Measurements from ENCODE around the gene PHPT1. TPM values are rescaled to one million over a fixed set of nuclear protein-coding genes. Genes with fewer than 3 reads are reported as not detected.
A peak's percentile ranks its signal among the peaks of the same experiment; 100 is the strongest.

PHPT1 gene
- total and polyA plus RNA-seq, 2 experiments from 2014 or later, result 101 to 390 TPM

DNA sequence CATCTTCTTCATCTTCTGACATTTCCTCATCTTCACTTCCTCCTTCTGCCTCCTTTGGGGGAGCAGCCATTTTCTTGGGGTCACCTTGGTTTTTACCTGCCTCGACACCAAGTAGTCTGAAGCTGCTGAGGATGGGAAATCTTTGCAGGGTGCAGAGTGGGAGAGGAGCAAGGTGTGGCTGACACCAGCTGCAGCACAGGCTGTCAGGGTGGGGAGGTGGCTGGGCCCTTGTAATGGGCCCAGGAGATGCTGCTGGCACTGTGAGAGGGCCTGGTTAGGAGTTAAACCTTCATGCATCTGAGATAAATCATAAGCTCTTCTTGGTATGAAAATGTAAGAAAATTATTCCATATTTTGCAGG lies 33.8 kb upstream of the PHPT1 start:
- Histone ChIP-seq H3K4me3 (no peak overlapping the region), H3K4me2 (no peak overlapping the region), H3K36me3 (replicated peaks; ENCODE audit: insufficient read depth, low read depth) (no peaks in the 10 kb centered on the region), H3K27me3 (no peaks in the 10 kb centered on the region), H4K20me1 (ENCODE audit: insufficient read depth, poor library complexity, severe bottlenecking) (peaks cover 21% of the 10 kb centered on the region), H3K79me2 (peaks cover 95% of the 10 kb centered on the region), H3K4me1 (ENCODE audit: insufficient read depth) (peaks cover 11% of the 10 kb centered on the region), H3K27ac (no peak overlapping the region), H2AFZ (no peak overlapping the region), H3K9me2 (replicated peaks; ENCODE audit: insufficient read depth) (no peaks in the 10 kb centered on the region), H3K9me3 (ENCODE audit: low read depth) (no peaks in the 10 kb centered on the region)
- 0% methylated on average over 1 of the region's 1 CpG for WGBS (ENCODE audit: low lambda C conversion rate, missing lambda C conversion rate)
- no peak for TF ChIP-seq EZH2 (IDR thresholded peaks at IDR 0.05; ENCODE audit: borderline replicate concordance)
- no peak for TF ChIP-seq EZH2phosphoT487 (IDR thresholded peaks at IDR 0.05; ENCODE audit: low read depth, severe bottlenecking, unreplicated experiment)
- TF ChIP-seq, protein P1, sequence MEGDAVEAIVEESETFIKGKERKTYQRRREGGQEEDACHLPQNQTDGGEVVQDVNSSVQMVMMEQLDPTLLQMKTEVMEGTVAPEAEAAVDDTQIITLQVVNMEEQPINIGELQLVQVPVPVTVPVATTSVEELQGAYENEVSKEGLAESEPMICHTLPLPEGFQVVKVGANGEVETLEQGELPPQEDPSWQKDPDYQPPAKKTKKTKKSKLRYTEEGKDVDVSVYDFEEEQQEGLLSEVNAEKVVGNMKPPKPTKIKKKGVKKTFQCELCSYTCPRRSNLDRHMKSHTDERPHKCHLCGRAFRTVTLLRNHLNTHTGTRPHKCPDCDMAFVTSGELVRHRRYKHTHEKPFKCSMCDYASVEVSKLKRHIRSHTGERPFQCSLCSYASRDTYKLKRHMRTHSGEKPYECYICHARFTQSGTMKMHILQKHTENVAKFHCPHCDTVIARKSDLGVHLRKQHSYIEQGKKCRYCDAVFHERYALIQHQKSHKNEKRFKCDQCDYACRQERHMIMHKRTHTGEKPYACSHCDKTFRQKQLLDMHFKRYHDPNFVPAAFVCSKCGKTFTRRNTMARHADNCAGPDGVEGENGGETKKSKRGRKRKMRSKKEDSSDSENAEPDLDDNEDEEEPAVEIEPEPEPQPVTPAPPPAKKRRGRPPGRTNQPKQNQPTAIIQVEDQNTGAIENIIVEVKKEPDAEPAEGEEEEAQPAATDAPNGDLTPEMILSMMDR (IDR thresholded peaks at IDR 0.05; ENCODE audit: poor library complexity), result no peak
- no peak for DNase-seq (ENCODE audit: low spot score)

DNA sequence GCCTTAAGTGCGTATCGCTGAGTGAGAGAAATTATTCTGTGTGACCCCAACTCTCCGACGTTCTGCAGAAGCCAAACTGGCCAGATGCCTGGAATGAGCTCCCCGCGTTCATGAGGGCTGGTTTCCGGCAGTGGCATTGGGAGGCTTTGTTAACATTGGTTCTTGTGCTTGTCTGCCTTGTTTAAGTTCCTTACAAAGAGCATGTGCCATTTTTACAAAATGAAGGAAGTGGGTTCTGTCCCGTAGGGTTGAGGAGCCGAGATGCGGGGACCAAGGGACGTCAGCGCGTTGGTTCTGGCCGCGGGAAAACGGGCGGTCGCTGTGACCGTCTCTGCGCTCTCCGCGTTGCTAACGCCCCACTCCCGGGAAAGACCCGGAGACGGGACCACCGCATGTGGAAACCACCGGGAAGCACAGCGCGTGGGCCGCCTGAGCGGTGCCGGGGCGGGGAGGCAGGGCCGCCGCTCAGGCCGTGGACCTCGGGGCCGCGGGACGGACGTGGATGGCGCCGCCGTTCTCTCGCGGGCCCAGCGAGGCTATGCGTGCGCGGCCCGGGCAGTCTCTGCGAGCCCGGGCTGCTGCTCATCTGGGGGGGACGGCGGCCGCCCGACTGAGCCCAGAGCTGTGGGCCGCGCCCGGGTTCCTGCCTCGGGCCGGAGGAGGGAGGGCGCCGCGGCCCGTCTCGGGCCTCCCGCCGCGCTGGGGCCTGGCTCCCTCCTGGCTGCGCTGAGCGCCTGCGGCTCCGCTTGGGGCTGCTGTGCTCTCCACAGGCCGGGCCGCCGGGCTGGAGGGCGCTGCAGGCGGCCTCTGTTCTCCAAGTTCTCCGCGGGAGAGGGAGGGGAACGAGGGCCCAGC lies 28.0 kb upstream of the PHPT1 start:
- H3K4me3 ChIP-seq, result no peak overlapping the region
- no peak overlapping the region for H2AFZ ChIP-seq
- H3K4me2 ChIP-seq, result peak overlapping the region; percentile 70
- H3K27ac ChIP-seq, result peak overlapping the region; percentile 45
- no peaks in the 10 kb centered on the region for H3K9me2 ChIP-seq (replicated peaks; ENCODE audit: insufficient read depth)
- no peak for DNase-seq (ENCODE audit: low spot score)
- H3K4me1 ChIP-seq (ENCODE audit: insufficient read depth), result peaks cover 9% of the 10 kb centered on the region
- 40% methylated on average over 61 of the region's 83 CpGs for WGBS (ENCODE audit: low lambda C conversion rate, missing lambda C conversion rate)
- H4K20me1 ChIP-seq (ENCODE audit: insufficient read depth, poor library complexity, severe bottlenecking), result peaks cover 22% of the 10 kb centered on the region
- peaks cover 64% of the 10 kb centered on the region for H3K79me2 ChIP-seq
- H3K9me3 ChIP-seq (ENCODE audit: low read depth), result no peaks in the 10 kb centered on the region
- no peak for TF ChIP-seq EZH2 (IDR thresholded peaks at IDR 0.05; ENCODE audit: borderline replicate concordance)
- TF ChIP-seq, protein P1 (IDR thresholded peaks at IDR 0.05; ENCODE audit: poor library complexity), result no peak
- TF ChIP-seq EZH2phosphoT487 (IDR thresholded peaks at IDR 0.05; ENCODE audit: low read depth, severe bottlenecking, unreplicated experiment), result no peak
- no peaks in the 10 kb centered on the region for H3K27me3 ChIP-seq
- H3K36me3 ChIP-seq (replicated peaks; ENCODE audit: insufficient read depth, low read depth), result no peaks in the 10 kb centered on the region

DNA sequence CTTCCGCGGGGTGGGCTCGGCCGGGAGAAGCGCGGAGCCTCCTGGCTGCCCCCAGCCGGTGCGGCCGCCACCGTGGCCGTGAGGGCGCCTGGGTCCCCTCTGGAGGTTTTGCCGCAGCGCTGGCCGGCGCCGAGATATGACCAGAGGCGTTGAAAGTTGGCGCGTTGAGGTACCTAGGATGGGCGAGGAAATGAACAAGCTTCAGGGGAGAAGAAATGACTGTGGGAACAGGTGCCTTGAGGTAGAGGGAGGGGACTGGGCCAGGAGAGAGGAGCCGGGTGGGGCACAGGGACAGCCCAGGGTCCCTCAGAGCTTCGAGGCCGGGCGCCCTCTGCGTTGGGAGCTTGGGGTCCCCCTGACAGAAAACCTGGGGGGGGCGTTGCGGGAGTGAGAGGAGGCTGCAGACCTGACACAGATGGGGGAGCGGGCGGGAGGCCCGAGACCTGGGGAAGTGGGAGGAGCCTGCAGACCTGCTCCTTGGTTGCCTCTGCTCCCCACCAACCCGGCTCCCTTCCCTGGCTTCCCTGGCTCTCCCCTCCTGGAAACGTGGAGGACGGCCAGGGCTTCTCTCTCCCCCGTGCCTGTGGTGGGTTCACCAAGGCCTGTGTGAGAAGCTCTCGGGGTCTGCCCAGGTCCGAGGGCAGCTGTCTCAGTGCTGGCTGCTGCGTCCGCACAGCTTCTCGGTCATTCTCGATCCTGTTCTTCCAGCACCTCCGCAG lies 27.2 kb upstream of the PHPT1 start:
- WGBS (ENCODE audit: low lambda C conversion rate, missing lambda C conversion rate), result 76% methylated on average over 30 of the region's 42 CpGs
- peaks cover 18% of the 10 kb centered on the region for H4K20me1 ChIP-seq (ENCODE audit: insufficient read depth, poor library complexity, severe bottlenecking)
- no peaks in the 10 kb centered on the region for H3K36me3 ChIP-seq (replicated peaks; ENCODE audit: insufficient read depth, low read depth)
- H3K9me2 ChIP-seq (replicated peaks; ENCODE audit: insufficient read depth), result no peaks in the 10 kb centered on the region
- peak overlapping the region; percentile 70 for H3K4me2 ChIP-seq
- peaks cover 56% of the 10 kb centered on the region for H3K79me2 ChIP-seq
- no peak overlapping the region for H3K4me3 ChIP-seq
- H2AFZ ChIP-seq, result no peak overlapping the region
- TF ChIP-seq, protein P1 (IDR thresholded peaks at IDR 0.05; ENCODE audit: poor library complexity), result no peak
- TF ChIP-seq EZH2phosphoT487 (IDR thresholded peaks at IDR 0.05; ENCODE audit: low read depth, severe bottlenecking, unreplicated experiment) (no peak), EZH2 (IDR thresholded peaks at IDR 0.05; ENCODE audit: borderline replicate concordance) (no peak)
- no peaks in the 10 kb centered on the region for H3K27me3 ChIP-seq
- peaks cover 9% of the 10 kb centered on the region for H3K4me1 ChIP-seq (ENCODE audit: insufficient read depth)
- DNase-seq (ENCODE audit: low spot score), result no peak
- no peaks in the 10 kb centered on the region for H3K9me3 ChIP-seq (ENCODE audit: low read depth)
- no peak overlapping the region for H3K27ac ChIP-seq

Data from hepatocyte (in vitro differentiated cells).